Ishikawa (cell line): ENCODE data around the gene BICDL2.

Experiments used
- CEBPB ChIP-seq: IDR thresholded peaks from 2 replicates; pipeline ENCODE4 v1.6.1; 2012
- CREB1 ChIP-seq: IDR thresholded peaks from 2 replicates; pipeline ENCODE4 v1.6.1; 2012; ENCODE audit warnings: low read depth
- EGR1 ChIP-seq: IDR thresholded peaks from 2 replicates; pipeline ENCODE4 v1.6.1; 2012
- EP300 ChIP-seq: IDR thresholded peaks from 2 replicates; pipeline ENCODE4 v1.6.1; 2012; ENCODE audit warnings: borderline replicate concordance
- FOXM1 ChIP-seq: IDR thresholded peaks from 2 replicates; pipeline ENCODE4 v1.6.1; 2012; ENCODE audit warnings: low read depth, borderline replicate concordance
- MAX ChIP-seq: IDR thresholded peaks from 2 replicates; pipeline ENCODE4 v1.6.1; 2012
- NFIC ChIP-seq: IDR thresholded peaks from 2 replicates; pipeline ENCODE4 v1.6.1; 2012
- RAD21 ChIP-seq: IDR thresholded peaks from 2 replicates; pipeline ENCODE4 v1.6.1; 2012; ENCODE audit warnings: low read depth
- REST ChIP-seq: IDR thresholded peaks from 2 replicates; pipeline ENCODE4 v1.6.1; 2012; ENCODE audit warnings: low read depth, mild to moderate bottlenecking
- TAF1 ChIP-seq: IDR thresholded peaks from 2 replicates; pipeline ENCODE4 v1.6.1; 2012; ENCODE audit warnings: low read depth, mild to moderate bottlenecking
- TCF12 ChIP-seq: IDR thresholded peaks from 2 replicates; pipeline ENCODE4 v1.6.1; 2012; ENCODE audit warnings: low read depth
- TEAD4 ChIP-seq: IDR thresholded peaks from 2 replicates; pipeline ENCODE4 v1.6.1; 2012
- USF1 ChIP-seq: IDR thresholded peaks from 2 replicates; pipeline ENCODE4 v1.6.1; 2012
- YY1 ChIP-seq: IDR thresholded peaks from 2 replicates; pipeline ENCODE4 v1.6.1; 2012; ENCODE audit warnings: low read depth
- ZBTB7A ChIP-seq: IDR thresholded peaks from 2 replicates; pipeline ENCODE4 v1.6.1; 2012; ENCODE audit warnings: low read depth

BICDL2 gene

GRCh38 chr16:3035289-3035971 is 1.3 kb downstream of the BICDL2 start:
- TF ChIP-seq YY1 (no peak), TEAD4 (no peak), NFIC (no peak), MAX (no peak), RAD21 (no peak), CREB1 (no peak), TAF1 (no peak), EP300 (no peak), FOXM1 (no peak), TCF12 (no peak), REST (no peak), CEBPB (no peak), USF1 (no peak), EGR1 (no peak), ZBTB7A (no peak)

GRCh38 chr16:3032624-3033023 is 4.1 kb downstream of the BICDL2 start:
- TF ChIP-seq EP300 = no peak
- TF ChIP-seq TEAD4 = no peak
- TF ChIP-seq TCF12 = no peak
- no peak for TF ChIP-seq TAF1
- TF ChIP-seq FOXM1 = no peak
- TF ChIP-seq YY1 = no peak
- no peak for TF ChIP-seq MAX
- TF ChIP-seq RAD21 = no peak
- no peak for TF ChIP-seq EGR1
- no peak for TF ChIP-seq CREB1

GRCh38 chr16:3030222-3031212 is 6.2 kb downstream of the BICDL2 start:
- TF ChIP-seq TEAD4 (no peak), NFIC (no peak), TCF12 (no peak), MAX (no peak), YY1 (no peak), REST (no peak), TAF1 (no peak), FOXM1 (no peak), EP300 (no peak), ZBTB7A (no peak), EGR1 (no peak), CEBPB (no peak), CREB1 (no peak)

GRCh38 chr16:3029491-3030221 is 7.1 kb downstream of the BICDL2 start:
- TF ChIP-seq USF1 (no peak), MAX (no peak), EP300 (no peak), FOXM1 (no peak), TAF1 (no peak), TCF12 (no peak), CEBPB (no peak), REST (no peak), TEAD4 (no peak)
